Activated CD4-positive, alpha-beta T cell treated with anti-CD3 and anti-CD28 coated beads for 1 hour (primary cell): Measurements from ENCODE around the gene MCC.

Source experiments
- DNase-seq: peaks from one replicate; pipeline ENCODE4 v3.0.0-alpha.2; 2020

Gene MCC

DNA sequence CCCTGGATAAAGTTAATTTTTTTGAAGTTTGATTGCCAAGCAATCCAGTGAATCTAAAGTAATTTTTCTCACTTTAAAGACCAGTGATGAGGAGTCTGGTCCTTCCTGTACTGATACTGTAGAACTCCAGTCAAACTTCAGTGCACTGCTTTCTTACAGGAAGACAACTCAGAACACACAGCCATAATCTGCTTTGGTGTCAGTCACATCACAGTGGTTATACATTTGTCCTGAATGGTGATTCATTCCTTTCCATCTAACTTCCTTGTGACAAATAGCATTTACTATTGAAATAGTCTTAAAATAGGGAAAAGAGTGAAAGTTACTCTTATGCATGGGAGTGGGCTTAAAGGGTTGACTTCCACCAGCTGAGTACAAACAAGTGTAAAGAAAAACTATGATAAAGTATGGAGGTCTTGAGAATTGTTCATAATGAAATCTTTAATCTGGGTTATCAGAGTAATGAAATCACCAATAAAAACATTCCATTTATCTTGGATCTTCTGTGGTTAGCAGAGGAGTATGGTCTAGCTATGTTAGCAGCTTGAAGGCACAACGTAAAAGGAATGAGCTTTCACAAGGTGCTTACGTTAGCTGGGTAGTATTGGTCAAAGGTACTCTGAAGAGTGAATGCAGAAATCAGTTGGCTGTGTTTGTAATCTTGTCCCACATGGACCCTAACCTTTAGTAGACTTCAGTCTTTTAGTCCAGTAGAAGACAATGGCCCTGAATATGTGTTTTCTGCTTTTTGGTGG is 470.2 kb downstream of the MCC start:
- DNase-seq = no peak

DNA sequence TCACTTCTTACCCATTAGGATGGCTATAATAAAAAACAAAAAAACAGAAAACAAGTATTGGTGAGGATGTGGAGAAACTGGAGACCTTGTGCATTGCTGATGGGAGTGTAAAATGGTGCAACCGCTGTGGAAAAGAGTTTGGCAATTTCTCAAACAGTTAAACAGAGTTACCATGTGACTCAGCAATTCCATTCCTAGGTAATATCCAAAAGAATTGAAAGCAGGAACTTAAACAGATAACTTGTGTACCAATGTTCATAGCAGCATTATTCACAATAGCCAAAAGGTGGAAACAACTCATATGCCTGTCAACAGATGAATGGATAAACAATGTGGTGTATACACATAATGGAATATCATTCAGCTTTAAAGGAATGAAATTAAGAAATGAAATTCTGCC is 482.8 kb downstream of the MCC start:
- no peak for DNase-seq

DNA sequence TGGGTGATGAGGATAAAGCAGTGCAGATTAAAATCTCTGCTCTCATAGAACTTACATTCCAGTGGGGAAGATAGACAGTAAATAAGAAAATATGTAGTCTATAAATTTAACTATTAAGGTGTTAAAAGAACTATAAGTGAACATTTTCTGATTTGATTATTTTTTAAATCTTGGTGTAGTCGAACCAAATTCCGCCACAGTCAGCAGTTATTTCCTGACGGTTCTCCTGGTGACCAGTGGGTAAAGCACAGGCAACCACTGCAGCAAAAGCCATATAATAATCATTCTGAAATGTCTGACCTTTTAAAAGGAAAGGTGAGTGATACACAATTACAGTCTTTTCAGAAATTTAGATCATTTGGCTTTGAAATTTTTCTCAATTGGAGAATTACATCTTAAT is 484.5 kb downstream of the MCC start:
- no peak for DNase-seq

DNA sequence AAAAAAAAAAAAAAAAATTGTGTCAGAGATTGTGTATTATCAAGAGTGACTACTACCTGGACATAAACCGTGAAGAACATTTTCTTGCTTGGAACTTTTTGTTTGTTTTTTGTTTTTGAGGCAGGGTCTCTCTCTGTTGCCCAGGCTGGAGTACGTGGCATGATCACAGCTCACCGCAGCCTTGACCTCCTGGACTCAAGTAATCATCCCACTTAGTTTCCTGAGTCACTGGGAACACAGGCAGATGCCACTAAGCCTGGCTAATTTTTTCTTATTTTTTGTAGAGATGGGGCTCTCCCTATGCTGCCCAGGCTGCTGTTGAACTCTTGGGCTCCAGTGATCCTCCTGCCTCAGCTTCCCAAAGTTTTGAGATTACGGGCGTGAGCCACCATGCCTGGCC is 485.8 kb downstream of the MCC start:
- no peak for DNase-seq

DNA sequence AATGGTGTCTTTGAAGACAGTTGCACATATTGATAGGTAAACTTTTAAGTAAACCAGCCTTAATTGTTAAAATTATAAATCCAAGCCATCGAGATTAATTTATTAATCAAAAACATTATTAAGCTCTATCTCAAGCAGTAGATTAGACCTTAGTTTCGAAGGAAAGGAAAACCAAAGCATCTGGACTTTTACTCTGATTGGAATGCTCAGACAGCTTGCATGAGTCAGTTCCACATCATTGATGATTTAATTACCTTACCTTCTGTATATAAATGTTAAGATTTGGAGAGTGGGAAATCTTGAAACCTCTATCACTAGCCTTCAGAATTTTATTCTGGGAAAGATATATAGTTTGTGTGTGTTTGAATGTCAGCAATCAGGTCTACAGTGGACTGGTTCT is 487.8 kb downstream of the MCC start:
- DNase-seq = no peak

DNA sequence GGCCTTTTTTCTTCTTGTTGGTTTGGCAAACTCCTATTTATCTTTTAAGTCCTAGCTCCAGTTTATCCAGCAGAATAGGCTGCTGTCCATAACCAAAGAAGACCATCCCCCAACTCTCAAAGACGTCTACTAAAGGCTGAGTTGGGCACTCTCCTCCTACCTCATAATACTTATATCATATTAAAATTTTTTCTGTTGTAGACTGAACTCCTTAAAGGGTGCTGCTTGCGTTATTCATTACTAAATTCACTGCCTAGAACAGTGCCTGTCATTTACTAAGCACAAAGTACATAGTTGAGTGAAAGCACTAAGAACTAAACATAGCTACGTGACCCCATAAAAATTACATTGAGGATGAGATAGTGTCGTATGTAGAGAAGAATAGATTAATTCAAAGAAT is 490.0 kb downstream of the MCC start:
- no peak for DNase-seq

DNA sequence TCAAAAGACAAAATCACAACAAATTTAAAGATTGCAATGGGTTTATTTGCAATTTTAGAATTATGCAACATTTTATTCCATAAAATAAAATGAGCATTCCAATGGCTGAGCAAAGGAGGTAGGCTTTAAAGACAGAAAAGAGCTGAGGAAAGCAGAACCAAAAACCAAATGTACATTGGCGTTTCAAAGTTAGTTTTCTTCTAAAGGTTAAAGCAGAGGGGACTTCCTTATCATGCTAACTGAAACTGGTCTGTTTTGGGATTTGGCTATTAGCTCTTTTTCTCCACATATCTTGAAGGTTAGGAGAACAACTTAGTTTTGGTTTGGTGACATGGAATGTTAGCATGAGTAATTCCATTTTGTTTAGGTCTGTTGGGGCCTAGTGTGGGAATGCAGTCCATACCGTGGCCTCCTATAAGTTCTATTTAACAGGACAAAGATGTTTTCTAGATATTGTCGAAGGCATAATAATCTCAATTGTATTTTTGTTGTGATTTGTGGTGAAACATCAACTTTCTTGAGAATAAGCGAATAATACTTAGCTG is 491.4 kb downstream of the MCC start:
- DNase-seq = no peak

DNA sequence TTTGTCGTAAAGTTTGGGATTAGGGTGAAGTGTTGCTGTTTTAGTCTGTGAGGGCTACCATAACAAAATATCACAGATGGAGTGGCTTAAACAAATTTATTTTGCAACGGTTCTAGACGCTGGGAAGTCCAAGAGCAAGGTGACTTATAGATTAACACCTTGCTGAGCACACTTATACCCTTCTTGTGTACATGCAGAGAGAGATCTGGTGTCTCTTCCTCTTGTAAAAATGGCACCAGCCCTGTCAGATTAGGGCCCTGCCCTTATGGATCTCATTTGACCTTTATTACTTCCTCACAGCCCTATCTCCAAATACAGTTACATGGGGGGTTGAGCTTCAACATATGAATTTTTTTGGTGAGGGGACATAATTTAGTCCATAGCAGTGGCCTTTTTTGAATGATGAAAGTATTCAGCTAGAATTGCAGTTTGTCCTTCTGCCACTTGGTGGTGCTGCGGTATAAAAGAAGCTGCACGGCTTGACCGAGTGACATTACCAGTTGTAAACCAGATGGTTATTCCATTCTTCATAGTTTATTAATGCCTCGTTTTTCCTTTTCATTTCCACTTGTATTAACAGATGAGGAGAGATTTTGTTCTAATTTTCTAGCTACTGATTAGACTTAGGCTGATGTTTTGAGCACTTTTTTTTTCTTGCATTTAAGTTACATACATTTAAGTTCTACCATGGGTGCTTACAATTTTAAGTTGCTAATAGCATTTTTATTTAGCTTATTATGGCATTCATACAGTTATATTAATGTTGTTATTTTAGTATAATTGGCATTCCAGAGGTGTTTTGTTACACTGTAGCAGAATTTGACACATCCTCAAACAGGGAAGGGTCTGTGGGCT is 492.3 kb downstream of the MCC start:
- peak; percentile 63 for DNase-seq

DNA sequence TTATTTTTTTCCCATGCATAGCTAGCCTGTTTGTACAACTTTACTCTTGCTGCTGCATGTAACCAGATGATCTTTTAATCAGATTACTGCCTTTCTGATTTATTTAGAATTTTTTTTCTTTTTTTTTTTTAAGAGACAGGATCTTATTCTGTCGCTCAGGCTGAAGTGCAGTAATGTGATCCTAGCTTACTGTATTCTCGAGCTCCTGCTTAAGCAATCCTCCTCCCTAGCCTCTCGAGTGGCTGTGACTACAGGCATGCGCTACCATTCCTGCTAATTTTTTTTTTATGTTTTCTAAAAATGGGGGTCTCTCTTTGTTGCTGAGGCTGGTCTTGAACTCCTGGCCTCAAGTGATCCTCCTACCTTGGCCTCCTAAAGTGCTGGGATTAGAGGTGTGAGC is 502.0 kb downstream of the MCC start:
- no peak for DNase-seq

DNA sequence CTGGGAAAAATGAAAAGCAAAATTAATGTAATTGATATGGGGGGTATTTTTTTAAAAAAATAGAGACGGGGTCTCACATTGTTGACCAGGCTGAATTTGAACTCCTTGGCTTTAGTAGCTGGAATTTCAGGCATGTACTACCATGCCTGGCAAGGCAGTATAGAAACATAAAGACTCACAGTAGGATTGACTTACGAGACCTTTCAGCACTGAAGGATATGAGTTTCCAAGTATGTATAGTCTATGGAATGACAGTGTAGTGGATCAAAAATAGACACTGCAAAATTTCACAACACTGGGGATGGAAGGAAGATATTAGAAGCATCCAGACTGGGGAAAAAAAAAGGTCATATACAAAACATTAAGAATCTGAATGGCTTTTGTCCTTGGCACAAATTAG is 504.9 kb downstream of the MCC start:
- no peak for DNase-seq

DNA sequence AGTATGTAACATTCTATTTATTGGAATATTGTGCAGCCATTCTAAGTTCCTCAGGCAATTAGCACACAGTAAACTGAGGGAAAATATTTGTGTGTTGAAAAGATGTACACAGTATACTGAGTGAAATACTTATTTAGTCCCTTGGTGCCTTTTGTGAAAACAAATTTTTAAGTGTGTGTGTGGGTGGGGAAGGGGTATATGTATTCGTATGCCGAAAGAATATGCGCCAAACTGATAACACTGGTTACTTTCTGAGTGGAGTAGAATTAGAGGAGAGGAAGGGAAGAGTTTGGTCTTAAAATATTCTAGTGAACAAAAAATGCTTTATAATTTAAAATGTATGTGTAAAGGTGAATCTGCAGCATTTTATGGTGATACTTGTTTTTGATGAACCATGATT is 508.5 kb downstream of the MCC start:
- no peak for DNase-seq

DNA sequence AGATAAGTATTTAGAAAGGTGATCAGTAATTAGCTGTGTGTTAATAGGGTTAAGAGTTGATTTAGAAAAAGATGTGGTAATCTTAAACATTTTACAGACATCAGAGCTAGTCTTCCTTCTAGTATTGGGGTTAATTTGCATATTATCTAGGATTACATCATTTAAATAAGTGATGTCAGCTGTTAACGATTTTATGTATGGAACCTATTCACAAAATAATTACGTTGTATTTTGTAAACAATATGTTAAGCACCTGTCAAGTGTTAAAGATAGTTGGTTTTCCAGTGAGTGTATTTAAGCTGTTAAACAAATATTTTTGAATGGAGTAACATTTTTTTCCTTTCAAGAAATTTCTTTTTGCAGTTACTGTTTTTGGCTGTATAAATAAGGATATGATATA is 509.4 kb downstream of the MCC start:
- DNase-seq = no peak

DNA sequence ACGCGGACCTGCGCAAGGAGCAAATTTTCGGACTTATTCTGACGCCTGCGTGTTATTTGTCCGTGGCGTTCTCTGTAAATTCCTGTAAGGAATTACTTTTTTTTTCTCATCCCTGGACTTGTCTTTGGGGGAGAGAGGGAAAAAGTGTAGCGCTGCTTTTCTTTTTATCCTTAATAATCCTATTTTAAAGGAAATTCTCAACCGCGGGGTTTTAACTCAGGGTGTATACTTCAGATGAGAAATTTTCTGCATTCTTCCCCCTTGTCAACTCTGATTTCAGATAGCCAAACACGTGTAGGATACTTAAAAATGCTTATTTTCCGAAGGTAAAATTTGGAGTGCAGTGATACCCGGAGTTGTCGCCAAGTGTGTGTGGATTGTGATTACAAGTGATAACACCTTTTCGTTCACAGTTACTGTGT is 510.8 kb downstream of the MCC start:
- DNase-seq = no peak

DNA sequence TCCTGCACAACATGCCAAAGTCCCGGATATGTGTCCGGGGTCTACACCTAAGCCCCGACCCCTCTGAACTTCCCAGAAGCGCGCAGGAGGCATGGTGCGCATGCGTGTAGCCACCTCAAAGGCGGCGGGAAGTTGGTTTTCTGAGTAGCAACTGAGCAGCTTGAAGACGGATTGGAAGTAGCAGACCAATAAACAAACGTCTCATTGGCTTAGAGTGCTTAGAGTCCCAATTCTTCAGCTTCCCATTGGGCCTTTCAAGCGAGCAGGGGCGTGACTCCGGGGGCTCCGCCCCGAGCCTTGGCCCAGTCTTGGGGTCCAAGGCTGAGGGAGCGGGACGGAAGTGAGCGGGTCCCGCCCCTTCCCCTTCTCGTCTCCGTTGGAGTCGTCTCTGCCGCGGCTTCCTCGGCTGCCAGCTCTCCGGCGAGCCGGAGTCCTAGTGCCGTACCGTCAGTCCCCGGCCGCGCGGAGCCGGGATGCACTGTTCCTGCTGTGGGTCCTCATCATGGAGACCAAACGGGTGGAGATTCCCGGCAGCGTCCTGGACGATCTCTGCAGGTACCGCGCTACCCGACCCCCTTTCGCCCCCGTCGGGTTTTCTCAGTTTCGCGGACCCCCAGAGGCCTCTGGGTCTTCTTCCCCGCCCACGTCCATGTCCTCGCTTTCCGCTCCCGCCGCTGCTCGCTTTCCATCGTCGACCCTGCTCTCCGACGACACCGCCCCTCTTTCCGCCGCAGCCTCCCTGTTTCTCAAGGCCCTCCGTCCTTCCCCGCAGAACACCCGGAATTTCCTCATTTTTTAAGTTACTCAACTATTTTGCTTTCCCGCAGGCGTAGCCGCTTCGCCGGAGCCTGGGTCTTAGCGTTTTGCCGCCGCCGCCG is 511.6 kb downstream of the MCC start, which contains the start of gene DCP2:
Gene DCP2 (plus strand): TSS at position 367 of the 878 bp plus-strand sequence. CDS start 136 bp downstream, at position 503.
- peak; percentile 89 for DNase-seq

DNA sequence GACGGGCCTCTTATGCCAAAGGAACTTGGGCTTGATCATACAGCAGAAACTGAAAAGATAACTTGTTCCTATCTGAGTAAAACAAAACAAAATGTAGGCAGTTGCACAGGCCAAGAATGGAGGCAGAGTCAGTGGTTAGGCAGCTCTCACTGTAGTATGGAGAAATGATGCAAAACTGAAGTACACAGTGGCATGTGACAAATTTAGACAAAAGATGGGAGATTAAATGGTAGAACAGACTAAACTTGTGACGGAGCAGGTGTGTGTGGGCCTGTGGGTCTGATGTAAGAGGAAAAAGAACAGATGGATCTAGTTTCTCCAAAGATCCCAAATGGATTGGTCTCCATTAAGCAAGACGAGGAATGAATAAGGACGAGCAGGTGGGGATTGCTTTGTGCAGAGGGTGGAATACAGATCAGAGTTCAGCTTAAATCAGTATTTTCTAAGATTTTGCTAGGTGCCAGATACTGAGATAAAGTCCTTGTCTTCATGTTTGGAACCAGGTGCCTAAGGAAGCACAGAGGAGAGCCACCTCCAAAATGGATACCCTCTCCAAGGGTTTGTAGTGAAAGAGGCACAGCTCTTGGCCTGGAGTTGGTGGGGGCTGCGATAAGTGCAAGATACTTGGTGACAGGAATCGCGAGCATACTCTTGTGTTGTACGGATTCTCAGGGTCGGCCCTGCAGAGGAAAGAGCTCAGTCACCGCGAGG is 512.4 kb downstream of the MCC start:
- no peak for DNase-seq

DNA sequence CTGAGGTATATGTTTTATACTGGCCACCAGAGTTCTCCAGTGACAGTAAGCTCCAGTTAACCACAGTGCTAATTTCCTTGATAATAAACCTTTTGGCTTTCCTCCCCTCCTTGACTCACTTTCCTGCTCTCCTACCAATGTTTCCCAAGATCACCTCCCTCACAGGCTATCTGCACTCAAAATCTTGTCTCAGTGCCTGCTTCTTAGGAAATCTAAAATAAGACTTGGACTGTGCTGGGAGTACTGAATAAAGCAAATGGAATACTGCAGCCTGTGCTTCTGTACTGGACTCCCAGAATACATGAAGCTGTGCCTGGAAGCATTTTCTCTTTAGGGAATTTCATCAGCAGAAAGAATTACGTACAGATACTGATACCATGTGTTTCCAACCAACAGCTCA is 513.4 kb downstream of the MCC start:
- DNase-seq = no peak

DNA sequence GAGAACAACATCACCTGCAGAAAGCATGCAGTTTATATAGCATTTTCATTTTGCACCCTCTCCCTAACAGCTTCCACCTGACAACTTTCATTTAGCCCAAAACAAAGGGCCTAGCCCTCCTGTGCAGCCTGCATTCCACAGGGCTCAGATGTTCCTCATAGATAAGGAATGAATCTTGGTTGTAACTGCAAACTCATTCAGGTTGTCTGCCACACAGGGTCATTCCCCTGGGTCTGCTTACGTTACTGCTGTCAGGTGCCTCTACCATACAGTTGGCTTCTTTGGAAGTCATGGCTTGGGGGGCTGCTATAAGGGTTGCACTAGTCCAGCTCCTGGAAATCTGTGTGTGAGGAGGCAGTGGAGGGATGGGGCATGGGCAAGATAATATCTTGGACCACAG is 514.3 kb downstream of the MCC start:
- DNase-seq = no peak

DNA sequence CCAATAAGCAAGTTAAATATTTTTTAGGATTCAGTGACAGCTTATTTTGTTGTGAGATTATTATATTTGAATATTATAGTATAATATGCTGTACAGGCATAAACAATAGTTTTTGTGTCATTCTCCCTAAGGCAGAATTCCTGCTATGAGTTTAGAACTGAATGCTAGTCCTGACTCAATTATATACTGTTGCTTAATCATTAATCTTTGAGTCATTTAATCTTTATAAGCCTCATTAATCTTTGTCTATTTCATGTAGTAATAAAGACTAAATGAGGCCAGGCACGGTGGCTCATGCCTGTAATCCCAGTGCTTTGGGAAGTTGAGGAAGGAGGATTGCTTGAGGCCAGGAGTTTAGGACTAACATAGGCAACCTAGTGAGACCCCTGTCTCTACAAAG is 515.2 kb downstream of the MCC start:
- no peak for DNase-seq
